Stimulated activated CD8-positive, alpha-beta memory T cell treated with anti-CD3 and anti-CD28 coated beads, Interleukin-12 subunit alpha, Interleukin-12 subunit beta, amount 100 ng/mL, for 1 hour (primary cell): ENCODE data around the gene TM9SF3.
A peak's percentile ranks its signal among the peaks of the same experiment; 100 is the strongest.
"Not testable (repeated sequence)": the region's sequence is repeated elsewhere in the genome, so short reads cannot be mapped to it uniquely, and the experiment has no call there.

Source experiments
- DNase-seq: peaks from one replicate; pipeline ENCODE4 v3.0.0-alpha.2; 2020; ENCODE audit warnings: low read depth

Gene TM9SF3

DNA sequence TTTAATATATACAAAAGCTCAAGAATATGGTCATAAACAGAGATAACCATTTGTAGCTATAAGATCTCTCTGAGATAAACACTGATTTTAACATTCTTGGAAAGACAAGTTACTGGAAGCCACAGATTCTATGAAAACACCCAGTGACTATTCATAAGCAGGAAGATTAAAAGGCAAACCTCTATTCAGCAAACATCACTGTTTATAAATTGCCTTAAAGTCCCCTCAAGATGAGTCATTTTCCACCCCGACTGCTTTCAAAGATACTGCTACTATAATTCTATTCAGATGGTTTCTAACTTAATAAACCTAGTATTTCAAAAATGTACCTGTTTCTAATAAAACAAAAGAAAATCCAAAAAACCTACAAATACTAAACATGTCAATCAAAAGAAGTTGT, 21.0 kb downstream of the TM9SF3 start:
- DNase-seq = no peak

DNA sequence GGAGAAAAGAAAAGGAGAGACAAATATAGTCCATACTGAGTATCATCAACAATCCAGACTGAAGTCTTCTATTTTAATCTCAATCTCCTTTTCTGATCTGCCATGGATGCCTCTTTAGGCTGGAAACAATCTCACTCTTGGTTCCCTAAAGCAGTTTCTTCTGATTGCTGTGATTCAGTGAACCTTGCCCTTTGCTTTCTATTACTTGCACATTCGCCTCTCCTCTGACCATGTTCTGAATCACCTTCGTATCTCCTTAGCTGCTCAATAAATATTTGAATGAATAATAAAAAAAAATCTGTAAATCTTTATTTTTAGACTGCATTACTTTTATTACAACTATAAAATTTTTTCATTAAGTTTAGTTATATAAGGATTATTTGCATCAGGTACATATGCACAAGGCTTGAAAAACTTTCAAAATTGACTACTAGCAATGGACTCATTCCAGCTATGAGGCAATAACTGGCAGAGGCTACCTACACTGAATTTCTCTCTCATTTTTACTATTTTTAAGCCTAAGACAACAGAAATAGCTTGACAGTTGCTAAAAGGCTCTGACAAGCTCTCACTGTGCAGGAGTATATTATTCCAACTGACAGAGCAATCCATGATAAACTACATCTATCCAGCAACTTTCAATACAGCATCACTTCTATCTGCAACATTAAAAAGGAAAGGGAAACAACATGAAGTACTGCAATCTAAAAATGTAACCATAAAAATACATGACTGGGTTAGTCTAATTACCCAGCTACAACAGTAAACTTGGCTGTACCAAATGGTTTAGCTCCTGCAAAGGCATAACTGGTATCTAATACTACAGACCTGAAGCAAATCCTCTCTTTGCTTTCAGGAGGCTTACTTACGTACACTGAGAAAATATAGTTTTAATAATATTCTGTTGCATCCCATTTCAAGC, 25.6 kb downstream of the TM9SF3 start:
- no peak for DNase-seq

DNA sequence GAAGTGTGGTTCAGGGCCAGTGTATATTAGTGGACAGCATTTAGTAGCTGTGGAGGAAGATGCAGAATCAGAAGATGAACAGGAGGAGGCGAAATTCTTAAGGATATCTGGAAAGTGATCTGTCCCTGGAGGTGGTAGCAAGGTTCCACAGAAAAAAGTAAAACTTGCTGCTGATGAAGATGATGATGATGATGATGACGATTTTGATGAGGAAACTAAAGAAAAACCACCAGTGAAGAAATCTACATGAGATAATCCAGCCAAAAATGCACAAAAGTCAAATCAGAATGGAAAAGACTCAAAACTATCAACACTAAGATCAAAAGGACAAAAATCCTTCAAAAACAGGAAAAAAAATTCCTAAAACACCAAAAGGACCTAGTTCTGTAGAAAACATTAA, 26.3 kb downstream of the TM9SF3 start:
- no peak for DNase-seq

DNA sequence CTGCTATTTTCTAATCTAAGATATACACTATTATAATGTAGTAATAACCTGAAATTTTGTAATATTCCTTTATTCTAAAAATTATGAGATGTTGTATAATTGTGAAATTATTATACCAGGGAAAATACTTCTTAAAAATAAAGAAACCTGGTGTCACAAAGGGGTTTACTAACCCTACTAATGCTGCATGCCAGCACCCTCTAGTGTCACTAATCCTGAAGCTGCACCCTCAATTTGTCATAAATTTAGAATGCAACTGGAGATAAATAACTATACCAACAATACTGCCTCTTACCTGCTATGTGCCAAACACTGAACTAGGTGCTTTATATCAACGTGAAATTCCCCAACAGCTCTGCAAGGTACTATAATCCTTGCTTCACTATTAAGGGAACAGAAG, 30.8 kb downstream of the TM9SF3 start:
- DNase-seq = no peak

DNA sequence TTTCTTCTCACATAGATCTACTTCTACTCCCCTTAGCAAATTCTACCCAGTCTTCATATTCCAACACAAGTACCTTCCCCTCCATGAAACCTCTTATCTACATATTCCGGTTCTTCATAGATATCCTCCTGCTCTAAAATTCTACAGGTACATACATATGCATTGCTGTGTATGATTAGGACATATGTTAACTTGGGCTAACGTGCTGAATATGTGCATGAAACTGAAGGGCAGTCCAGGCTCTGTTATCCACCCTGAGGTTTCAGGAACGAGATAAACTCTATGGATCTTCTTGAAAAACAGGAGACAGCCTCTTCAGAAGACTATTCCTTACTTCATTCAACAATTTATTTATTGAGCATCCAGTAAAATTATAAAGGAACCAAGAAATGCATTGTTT, 31.5 kb downstream of the TM9SF3 start:
- DNase-seq = no peak

DNA sequence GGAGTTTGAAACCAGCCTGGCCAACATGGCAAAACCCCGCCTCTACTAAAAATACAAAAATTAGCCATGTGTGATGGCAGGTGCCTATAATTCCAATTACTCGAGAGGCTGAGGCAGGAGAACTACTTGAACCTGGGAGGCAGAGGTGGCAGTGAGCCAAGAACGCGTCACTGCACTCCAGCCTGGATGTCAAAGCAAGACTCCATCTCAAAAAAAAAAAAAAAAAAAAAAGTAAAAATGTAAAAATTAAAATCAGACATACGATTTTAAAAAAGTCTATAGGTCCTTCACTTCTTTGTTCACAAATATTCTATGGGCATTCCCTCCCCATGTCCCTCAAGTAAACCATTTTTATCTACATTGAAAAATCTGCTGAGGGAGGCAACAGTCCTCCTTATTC, 38.2 kb downstream of the TM9SF3 start:
- no peak for DNase-seq

DNA sequence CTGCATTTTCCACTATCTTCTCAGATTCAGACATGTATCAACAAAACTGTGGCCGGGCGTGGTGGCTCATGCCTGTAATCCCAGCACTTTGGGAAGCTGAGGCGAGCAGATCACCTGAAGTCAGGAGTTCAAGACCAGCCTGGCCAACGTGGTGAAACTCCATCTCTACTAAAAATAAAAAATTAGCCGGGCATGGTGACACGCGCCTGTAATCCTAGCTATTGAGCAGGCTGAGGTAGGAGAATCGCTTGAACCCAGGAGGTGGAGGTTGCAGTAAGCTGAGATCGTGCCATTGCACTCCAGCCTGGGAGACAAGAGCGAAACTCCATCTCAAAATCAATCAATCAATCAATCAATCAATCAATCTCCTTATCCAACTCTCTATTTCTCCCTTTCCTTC, 41.3 kb downstream of the TM9SF3 start:
- DNase-seq = not testable (repeated sequence)

DNA sequence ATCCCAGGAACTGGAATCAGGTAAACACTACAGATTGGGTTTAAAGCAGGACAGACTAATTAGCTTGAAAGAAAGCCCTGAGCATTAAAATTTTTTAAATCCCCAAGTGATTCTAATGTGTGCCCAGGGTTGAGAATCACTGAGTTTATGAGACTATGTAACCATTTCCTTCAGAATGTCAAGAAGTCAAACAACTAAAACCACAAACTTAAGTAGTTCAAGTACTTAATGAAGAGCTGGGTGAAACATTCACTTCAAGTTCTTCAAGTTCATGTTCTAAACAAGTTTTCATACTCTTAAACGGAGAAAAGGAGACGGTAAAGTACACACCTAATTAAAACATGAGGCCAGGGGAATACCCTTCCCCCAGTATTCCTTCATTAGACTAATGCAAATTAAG, 44.9 kb downstream of the TM9SF3 start:
- no peak for DNase-seq

DNA sequence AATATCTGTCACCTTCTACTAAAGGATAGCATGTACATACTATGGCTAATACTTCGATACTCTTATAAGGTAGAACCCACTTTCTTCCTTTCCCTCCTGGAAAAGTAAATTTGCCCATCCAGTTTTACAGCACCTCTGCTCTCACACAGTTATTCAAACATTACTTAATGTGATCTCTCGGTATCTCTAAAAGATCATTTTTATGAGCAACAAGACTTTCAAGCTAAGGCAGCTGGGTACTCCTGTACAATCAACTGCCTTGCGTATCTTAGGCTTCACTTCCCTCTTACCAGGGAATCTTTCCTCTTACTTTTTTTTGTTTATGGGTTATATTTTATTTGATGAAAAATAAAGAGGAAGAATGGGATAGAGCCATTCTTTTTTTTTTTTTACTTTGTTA, 46.6 kb downstream of the TM9SF3 start:
- DNase-seq = no peak

DNA sequence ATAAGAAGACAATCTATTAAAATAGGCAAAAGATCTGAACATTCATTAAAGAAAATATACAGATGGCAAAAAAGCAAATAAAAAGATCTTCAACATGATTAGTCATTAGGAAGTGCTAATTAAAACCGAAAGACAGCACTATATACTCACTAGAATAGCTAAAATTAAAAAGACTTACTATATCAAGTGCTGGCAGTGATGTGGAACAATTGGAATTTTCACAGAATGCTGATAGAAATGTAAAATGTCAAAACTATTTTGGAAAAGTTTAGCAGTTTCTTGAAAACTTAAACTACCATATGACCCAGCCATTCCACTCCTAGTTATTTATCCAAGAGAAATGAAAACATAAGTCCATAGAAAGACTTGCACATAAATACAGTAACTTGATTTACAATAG, 48.1 kb downstream of the TM9SF3 start:
- no peak for DNase-seq

DNA sequence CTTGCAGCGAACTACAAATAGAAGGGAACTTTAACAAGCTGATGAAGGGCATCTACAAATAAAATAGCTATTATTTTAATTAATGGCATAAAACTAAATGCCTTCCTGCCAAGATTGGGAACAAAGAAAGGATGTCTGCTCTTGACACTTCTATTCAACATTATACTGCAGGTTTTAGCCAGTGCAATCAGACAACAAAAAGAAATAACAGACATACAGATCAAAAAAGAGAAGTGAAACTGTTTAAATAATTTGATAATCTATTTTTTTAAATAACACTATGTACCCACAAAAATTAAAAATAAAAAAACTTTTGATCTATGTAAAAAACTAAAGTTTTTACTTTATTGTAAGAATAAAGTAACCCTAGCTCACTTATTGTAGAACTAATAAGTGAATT, 50.7 kb downstream of the TM9SF3 start:
- no peak for DNase-seq

DNA sequence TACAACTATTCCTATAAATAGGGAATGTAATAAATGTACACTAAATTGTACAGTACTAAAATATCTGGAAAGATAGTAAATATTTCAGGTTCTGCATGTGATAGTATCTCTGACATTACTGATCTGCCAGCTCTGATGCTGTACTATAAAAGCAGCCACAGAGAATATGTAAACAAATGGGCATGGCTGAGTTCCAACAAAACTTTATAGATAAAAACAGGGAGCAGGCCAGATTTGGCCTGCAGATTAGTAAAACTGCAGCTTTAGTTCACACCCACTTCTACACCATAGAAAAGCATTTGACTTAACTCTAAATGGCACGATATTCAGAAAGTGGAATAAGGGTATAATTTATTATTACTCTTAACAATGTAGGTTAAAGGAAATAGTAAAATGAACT, 54.3 kb downstream of the TM9SF3 start:
- DNase-seq = no peak

DNA sequence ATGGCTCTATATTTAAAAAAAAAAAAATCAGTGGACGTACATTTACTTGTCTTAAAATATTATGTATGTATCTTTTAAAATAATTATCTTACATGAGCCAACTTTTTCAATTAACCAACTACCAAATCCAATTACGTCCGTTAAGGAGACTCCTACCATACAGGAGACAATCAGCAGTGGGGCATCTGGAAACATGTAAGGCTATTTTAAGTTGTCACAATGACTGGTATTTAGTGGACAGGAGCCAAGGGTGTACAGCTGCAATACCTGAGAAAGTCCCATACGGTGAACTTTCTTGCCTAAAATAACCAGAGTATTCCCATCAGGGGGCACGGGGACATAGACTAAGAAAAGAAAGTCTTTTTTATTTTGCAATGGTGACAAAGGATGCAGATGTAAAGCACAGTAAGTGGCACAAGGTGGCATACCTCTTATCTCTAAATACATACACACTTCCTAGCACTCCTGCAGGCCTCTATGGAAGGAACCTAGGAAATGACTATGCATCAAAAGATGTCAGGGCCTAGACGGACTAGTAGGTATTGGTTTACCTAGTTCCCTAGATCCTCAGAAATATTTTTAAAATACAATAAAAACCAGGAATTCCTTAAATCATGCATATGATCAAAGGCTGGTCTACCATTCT, 57.1 kb downstream of the TM9SF3 start:
- no peak for DNase-seq

DNA sequence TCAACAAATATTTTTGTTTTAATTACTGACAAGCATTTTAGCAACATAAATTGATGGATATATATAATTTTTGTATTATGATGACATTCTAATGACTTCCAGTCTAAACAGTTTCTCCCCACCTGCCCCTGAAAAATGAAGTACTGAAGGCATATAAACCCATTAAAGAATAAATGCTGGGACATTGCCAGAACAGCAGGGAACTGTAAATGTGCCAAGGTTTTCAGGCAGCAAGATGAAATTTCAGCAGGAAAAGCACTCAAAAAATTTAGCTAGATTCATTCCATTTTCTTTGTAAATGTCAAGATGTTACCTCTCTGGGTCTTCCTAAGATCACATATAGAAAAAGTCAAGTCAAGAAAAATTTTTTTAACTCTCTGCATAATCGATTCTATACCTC, 62.1 kb downstream of the TM9SF3 start:
- no peak for DNase-seq

DNA sequence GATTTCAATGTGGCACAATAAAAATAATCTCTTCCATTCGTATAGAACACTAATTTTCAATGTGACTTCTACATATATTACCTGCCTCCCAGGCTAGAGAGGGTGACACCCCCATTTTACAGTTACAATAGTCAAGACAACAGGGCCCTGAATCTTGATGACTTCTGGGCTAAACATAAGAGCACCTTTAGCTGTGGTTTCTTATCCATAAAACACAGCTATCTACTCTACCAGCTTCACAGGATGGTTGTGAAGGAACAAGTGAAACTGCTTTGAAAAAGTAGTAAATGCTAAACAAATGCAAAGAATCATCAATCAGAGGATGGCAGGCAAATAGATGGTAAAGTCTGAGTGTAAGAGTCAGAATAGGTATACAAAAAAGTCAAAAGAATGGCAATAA, 69.5 kb downstream of the TM9SF3 start:
- no peak for DNase-seq

DNA sequence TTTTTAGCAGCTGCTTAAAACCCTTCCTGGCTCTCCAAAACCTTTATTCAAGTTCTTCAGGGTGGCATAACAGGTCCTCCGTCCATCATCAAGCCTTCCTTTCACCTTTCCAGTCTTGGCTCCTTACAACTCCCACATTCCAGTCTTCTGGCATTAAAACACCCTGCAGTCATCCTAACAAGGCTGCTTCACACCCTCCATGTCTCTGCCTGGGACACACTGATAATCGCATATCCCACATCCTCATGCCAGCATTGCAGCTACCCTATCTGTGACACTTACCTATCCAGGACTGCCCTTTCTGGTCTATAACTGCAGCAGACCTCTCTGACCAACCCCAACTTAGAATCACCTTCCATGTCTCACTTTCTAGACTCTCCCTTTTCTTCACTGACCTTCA, 70.5 kb downstream of the TM9SF3 start:
- DNase-seq = no peak

DNA sequence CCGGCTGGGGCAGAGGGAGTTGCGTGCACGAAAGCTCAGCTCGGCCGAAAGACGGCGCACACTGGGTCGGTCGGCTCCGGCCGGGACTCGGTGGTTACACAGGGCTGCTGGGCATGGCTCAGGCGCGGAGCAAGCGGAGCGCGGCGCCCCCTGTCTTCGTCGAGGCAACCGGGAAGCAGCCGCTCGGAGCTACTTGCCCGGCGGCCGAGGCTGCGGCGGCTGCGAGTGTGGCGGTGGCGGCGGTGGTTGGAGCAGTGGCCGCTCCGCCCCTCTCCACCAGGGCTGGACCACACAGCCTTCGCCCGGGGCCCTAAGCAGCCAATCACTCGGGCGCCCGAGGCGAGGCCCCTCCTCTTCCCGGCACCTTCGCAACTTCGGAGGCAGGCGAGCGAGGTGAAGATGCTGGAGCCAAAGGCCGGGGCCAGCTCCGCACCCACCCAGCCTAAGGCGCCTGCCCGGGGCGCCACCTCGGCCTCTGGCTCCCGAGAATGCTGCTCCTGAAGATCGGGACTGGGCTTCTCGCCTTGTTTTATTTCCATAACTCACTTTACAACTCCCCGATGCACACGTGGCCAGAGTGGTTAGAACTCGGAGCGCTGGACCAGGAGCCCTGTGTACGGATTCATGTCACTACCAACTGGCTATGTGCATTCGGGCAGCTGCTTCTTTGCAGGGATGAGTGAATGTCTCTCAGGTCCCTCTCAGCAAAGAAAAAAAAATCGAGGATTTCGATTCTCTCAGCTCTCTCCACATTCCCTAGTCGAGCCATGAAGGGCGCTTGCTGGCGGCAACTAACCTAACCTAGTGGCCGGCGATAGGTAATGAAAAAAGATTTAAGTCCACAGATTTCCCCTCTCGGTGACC, 72.9 kb downstream of the TM9SF3 start, which contains the start of gene TLL2:
Gene TLL2 (minus strand): TSS at position 229 of the 864 bp plus-strand sequence. CDS start 241 bp downstream, outside the sequence.
- peak; percentile 7 for DNase-seq

DNA sequence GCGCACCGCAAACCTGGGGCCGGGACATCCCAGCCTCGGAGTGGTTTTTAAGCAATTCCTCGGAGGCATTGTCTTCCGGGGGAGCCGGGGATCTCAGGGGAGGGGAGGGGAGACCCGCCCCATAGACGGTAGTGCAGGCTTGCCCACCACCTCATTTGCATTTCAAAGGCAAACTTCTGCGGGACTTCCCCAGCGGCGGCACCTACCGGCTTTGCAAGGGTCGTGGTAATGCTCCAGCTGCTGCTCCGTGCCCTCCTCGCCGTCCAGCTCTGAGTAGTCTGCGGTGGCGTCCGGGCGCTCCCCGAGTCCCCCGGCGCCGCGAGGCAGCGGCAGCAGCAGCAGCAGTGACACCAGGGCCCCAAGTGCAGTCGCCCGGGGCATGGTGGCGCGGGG, 73.5 kb downstream of the TM9SF3 start:
- DNase-seq = no peak

DNA sequence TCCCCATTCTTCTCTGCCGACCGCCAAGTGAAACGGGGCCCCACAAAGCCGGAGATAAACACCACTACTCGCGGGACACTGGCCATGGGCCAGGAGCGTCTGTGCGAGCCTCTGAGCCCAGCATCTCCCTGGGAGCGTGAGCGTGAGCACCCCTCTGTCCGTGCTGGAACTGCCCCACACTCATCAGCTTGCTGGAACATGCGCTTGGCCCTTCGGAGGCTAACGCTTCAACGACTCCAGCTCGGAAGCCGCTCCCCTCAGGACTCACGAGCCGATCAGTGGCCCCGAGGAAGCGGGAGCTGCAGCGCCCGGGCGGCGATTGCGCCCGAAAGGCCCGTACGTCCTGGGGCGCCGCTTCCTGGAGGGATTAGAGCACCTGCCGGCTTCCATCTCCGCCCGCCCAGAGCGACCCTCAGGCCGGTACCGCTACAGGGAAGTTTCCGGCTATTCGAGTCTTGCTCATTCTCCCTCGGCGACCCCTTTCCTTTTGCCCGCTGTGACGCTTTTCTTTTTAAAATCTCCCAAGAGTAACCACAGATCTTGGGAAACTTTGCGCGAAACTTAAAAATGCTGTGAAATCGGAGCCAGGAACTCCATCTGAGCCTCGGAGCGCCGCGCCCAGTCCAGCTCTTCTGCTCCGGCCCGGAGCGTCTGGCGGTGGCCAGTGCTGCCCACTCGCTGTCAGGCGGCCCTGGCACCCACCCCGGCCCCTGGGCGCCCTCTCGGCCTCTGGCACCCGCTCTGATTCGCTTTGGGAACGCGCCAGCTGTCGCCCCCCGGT, 74.1 kb downstream of the TM9SF3 start:
- DNase-seq = no peak

DNA sequence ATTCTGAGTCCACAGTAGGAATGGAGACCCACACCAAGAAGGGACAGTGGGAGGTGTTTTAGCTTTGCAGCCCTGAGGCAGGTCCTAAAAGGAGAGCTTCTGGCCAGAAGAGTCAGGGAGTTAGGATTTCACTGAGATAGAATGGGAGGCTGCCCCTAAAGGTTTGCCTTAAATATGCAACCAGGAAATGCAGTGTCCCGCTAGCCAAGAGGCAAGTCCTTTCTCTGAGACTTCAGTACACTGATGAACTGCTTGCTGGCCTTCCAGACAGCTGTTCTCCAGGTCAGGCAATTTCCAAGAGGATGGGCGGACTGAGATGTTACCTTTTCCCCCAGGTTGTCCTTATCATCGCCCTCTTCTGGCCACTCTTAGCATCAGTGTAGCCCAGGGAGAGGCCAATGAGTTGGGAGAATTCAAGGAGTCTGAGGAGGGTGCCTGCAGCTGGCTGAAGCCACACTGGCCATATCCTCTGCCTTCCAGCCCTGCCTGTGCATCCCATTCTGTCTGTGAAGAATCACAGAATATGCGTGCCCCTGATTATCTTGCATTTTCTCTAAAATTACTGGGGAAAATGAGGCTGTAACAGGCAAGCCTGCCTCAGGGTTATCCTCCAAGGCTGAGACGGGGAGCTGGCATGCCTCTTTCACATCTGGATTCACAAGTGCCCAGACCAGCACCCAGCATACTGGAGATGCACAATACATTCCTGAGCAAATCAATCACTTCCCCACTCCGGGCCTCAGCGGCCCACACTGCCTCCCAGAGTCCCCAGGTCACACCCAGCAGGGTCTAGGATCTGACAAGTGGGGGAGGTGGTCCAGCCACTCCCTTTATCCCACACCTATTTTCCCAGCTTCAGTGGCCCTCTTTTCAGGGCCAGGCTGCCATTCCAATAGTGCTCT, 75.5 kb downstream of the TM9SF3 start:
- no peak for DNase-seq
